ENCODE results near the gene ALX1.
"Not testable (repeated sequence)": the region's sequence is repeated elsewhere in the genome, so short reads cannot be mapped to it uniquely, and the experiment has no call there.

Gene ALX1

DNA sequence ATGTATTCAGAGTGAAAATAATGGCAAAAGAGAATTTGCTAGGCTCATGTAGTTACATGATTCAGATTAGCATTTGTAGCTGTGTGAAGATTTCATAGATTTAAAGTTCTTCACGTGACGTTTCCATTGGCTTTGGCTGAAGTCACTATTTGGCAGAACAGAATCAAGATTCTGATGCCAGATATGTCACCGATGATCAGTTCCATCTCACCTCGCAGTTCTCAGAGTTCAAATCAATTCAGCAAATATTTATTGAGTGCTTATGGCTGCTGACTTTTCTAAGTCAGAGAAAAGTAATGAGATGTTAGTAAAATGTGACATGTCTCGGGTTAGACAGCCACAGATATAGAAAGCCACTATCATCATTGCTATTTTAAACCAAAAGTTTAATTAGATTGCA lies 28.4 kb downstream of the ALX1 start:
- DNase-seq = no peak

DNA sequence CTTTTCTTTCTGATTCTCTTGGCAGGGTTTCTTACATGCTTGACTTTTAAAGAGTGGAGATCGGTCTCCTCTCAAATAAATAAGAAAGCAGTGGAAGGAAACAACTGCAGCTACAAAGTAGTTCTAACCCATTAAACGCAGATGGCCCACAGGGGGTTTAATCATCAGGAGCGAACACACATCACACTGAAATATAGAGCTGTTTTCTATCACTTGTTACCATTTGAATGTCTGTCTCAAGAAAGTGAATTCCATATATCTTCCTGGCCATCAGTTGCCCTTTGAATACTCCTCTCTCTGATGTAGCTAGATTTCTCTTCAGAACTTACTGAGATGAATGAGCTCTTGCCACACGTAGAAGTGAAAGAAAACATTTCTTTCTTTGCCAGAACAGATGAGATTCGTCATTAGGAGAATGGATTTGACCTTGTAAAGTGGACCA lies 29.1 kb downstream of the ALX1 start:
- DNase-seq = no peak

DNA sequence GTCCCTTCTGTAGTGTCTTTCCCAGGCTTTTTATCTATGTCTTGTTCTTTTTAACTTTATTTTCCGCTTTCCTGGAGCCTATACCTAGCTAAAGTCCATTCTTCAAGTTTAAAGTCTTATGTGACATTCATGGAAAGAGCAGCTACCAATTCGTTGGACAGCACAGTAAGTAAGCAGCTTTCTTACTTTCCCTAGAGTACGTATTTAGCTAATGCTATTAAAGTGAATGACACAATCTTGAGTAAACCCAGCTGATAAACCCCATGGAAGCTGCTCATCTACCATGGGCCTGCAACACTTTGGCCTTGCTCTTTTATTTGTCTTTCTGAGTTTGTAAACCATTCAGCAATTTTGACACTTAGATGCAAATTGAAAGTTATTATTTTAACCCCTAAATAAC lies 30.0 kb downstream of the ALX1 start:
- DNase-seq = no peak

DNA sequence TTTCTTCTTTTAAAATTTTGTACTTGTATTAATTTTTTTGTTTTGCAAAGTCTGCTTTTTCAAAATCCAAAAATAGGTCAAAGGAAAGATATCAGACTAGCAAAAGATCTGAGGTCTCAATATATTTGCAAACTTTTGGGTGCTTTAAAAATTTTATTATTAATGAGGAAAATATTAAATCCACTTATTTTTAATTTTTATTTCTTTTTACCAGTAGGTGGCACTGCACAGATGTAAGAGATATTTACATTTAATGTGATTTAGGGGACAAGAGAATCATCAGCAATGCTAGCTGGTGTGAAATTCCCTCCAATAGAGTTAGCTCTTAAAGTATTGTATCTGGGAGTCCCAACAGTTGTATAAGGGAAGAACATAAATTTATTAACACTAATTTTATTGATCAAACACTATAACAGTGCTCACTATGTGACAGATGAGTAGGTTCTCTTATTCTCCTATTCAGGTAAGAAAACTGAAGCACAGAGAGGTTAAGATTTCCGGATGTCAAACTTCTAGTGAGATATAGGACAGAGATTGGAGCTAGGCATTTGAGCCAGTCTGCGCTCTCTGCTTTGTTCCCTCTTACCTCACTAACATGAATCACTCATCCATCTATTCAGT lies 30.5 kb downstream of the ALX1 start:
- no peak for DNase-seq

DNA sequence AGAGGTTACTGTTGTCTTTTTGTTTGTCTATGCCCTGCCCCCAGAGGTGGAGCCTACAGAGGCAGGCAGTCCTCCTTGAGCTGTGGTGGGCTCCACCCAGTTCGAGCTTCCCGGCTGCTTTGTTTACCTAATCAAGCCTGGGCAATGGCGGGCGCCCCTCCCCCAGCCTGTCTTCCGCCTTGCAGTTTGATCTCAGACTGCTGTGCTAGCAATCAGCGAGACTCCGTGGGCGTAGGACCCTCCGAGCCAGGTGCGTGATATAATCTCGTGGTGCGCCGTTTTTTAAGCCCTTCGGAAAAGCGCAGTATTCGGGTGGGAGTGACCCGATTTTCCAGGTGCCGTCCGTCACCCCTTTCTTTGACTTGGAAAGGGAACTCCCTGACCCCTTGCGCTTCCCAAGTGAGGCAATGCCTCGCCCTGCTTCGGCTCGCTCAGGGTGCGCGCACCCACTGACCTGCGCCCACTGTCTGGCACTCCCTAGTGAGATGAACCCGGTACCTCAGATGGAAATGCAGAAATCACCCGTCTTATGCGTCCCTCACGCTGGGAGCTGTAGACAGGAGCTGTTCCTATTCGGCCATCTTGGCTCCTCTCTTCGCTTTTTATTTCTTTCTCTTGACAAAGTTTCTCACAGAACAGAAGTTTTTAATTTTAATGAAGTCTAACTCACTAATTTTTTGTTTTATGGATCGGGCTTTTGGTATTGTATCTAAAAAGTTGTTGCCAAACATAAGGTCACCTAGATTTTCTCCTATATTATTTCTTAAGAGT lies 38.0 kb downstream of the ALX1 start:
- DNase-seq = not testable (repeated sequence)

DNA sequence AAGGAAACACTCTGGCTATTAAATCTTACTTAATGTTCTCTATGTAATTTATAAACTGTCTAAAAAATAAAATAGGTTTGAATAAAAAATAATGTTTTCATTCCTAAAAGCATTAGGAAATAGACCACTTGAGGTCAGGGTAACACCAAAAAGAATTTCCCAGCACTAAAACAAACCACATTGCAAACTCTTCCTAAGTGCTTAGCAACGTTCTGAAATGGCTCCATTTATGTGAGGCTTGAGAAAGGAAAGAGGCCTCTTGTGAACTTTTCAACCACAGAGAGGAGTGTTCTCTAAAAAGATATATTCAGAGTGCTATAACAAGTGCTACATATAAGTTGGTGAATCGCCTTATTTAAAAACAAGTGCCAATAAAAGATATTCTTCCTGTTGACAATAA lies 42.7 kb downstream of the ALX1 start:
- DNase-seq = no peak

DNA sequence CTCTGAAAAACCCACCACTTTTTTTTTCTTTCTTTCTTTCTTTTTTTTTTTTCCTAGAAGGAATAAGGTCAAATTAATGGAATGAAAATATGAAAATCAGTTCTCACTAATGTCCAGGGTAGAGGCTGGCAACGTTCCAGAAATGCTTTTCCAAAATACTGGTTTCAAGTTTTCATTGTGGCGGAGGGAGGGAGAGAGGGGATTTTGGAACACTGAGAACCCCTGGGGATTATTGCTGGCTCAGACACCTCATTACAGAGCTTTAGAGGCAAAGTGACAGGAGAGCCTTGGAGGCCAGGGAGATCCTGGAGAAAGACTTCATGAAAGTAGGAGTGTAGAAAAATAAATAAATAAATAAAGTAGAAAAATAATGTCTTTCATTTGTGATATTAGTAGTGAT lies 45.4 kb downstream of the ALX1 start:
- DNase-seq = peak; percentile 4

DNA sequence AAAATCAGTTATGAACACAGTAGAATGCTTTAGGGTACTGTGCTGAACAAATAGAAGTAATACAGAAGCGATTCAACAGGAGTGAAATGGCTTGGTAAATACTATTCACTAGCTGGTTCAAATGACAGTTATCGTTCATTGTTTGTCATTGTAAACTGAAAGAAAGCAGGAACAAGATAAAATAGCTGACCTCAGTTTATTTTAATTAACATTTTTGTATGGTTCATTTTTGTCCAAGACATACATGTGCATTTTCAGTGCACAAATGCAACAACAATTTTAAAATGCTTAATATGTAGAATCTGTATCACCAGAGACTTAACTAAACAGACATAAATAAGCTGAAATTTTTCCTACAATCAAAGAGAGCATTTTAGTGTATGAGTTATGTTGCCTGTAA lies 49.9 kb downstream of the ALX1 start:
- no peak for DNase-seq

DNA sequence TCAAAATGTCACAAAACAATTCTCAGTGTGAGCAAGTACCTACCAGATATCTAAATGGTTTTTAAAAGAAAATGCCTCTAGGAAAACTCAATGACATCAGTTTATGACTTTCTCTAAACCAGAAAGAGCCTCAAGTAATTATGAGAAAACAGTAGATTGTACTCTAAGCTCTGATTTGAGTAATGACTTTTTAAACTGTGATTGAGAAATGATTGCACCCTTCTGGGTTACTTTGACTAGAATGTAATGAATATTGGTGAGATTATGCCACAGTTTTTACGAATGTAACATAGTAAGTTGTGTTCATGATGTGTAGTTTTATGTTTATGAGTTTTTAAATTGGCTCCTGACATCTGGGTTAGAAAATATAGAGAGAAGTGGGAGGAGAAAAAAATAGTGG lies 68.8 kb downstream of the ALX1 start:
- no peak for DNase-seq

DNA sequence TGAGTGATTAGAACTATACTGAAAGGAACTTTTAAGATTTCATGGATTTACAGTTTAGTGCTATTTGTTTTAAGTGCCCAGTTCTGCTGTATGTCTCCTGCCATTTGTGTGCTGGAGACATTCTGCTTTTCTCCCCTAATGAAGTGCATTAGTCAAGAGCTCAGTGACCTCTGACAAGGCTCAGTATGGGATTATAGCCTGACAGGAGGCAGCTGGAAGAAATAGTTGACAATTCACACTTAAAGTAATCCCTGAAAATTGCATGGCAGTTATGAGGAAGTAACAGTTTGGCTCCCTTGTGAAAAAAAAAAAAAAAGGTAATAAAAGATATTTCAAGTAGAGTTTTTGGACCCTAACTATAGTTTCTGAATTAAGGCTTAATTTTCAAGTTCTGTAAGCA lies 70.3 kb downstream of the ALX1 start:
- no peak for DNase-seq
